Liver (tissue), 9 donors: ENCODE results near the gene OTOG. TPM values are rescaled to one million over a fixed set of nuclear protein-coding genes. Genes with fewer than 3 reads are reported as not detected.

Source experiments
- DNase-seq: peaks from one replicate; pipeline ENCODE4 v3.0.0-alpha.2; 2017; ENCODE audit warnings: low spot score
- H3K27ac ChIP-seq, 2 donors: one replicate each; pipeline ENCODE4 v1.7.0; 2013; ENCODE audit warnings: inconsistent platforms in 2 of 2, low read length in 2 of 2, control low read depth in 1 of 2, low read depth in 1 of 2, mild to moderate bottlenecking in 1 of 2
- H3K27me3 ChIP-seq, 4 donors: one replicate each; pipeline versions ENCODE4 v1.6.1 to v1.7.0; 2013; ENCODE audit warnings: low read length in 3 of 4, inconsistent platforms in 1 of 4, mild to moderate bottlenecking in 1 of 4, moderate library complexity in 1 of 4; ENCODE audit not compliant: control insufficient read depth in 4 of 4, insufficient read depth in 4 of 4
- H3K36me3 ChIP-seq, 4 donors: one replicate each; pipeline versions ENCODE4 v1.6.1 to v1.7.0; 2013; ENCODE audit warnings: low read length in 3 of 4, mild to moderate bottlenecking in 3 of 4, low read depth in 1 of 4, moderate library complexity in 1 of 4; ENCODE audit not compliant: control insufficient read depth in 4 of 4, insufficient read depth in 3 of 4
- H3K4me1 ChIP-seq, 4 donors: one replicate each; pipeline versions ENCODE4 v1.6.1 to v1.7.0; 2013; ENCODE audit warnings: low read length in 3 of 4, mild to moderate bottlenecking in 3 of 4, moderate library complexity in 1 of 4; ENCODE audit not compliant: control insufficient read depth in 4 of 4, insufficient read depth in 4 of 4
- H3K4me3 ChIP-seq, 3 donors: one replicate each; pipeline versions ENCODE4 v1.6.1 to v1.7.0; 2013; ENCODE audit warnings: low read length in 3 of 3, control low read depth in 1 of 3, low read depth in 1 of 3, mild to moderate bottlenecking in 1 of 3
- H3K9ac ChIP-seq, 2 donors: one replicate each; pipeline ENCODE4 v1.7.0; 2013; ENCODE audit warnings: low read length in 2 of 2, mild to moderate bottlenecking in 2 of 2, moderate library complexity in 2 of 2, control low read depth in 1 of 2, low read depth in 1 of 2
- H3K9me3 ChIP-seq, 4 donors: one replicate each; pipeline versions ENCODE4 v1.6.1 to v1.7.0; 2013; ENCODE audit warnings: low read length in 3 of 4; ENCODE audit not compliant: control insufficient read depth in 4 of 4
- ATF3 ChIP-seq: IDR thresholded peaks from 2 replicates; pipeline ENCODE4 v1.6.1; 2016; ENCODE audit warnings: antibody characterized with exemption
- CTCF ChIP-seq: fragments of 150-350 bp; IDR thresholded peaks from 2 replicates; pipeline ENCODE4 v1.5.1; 2017; ENCODE audit warnings: improper control_type of control experiment, low read depth, low read length; ENCODE audit not compliant: missing input control
- EGR1 ChIP-seq, 2 donors: IDR thresholded peaks; 2 replicates each; pipeline ENCODE4 v1.6.1; 2016 to 2018; ENCODE audit warnings: antibody characterized with exemption in 2 of 2, low read depth in 2 of 2
- FOXA1 ChIP-seq: IDR thresholded peaks from 2 replicates; pipeline ENCODE4 v1.6.1; 2016; ENCODE audit warnings: antibody characterized with exemption
- FOXA2 ChIP-seq: IDR thresholded peaks from 2 replicates; pipeline ENCODE4 v1.6.1; 2016; ENCODE audit warnings: antibody characterized with exemption
- GABPA ChIP-seq, 2 donors: IDR thresholded peaks in 1 of 2; conservative IDR thresholded peaks in 1 of 2; 2 replicates each; pipeline ENCODE4 v1.6.1; 2016; ENCODE audit warnings: antibody characterized with exemption in 2 of 2, mild to moderate bottlenecking in 1 of 2, moderate library complexity in 1 of 2
- HNF4A ChIP-seq, 2 donors: conservative IDR thresholded peaks; 2 replicates each; pipeline ENCODE4 v1.6.1; 2016; ENCODE audit warnings: antibody characterized with exemption in 2 of 2, mild to moderate bottlenecking in 2 of 2
- HNF4G ChIP-seq: IDR thresholded peaks from 2 replicates; pipeline ENCODE4 v1.6.1; 2016; ENCODE audit warnings: antibody characterized with exemption
- JUND ChIP-seq, 2 donors: IDR thresholded peaks; 2 replicates each; pipeline ENCODE4 v1.6.1; 2016; ENCODE audit warnings: antibody characterized with exemption in 2 of 2
- NR2F2 ChIP-seq: IDR thresholded peaks from 2 replicates; pipeline ENCODE4 v1.6.1; 2016; ENCODE audit warnings: antibody characterized with exemption
- RAD21 ChIP-seq, 2 donors: IDR thresholded peaks; 2 replicates each; pipeline ENCODE4 v1.6.1; 2016; ENCODE audit warnings: antibody characterized with exemption in 2 of 2, mild to moderate bottlenecking in 2 of 2
- REST ChIP-seq: IDR thresholded peaks from 2 replicates; pipeline ENCODE4 v1.6.1; 2016; ENCODE audit warnings: antibody characterized with exemption, mild to moderate bottlenecking
- RXRA ChIP-seq, 2 donors: IDR thresholded peaks; 2 replicates each; pipeline ENCODE4 v1.6.1; 2017 to 2018; ENCODE audit warnings: antibody characterized with exemption in 2 of 2, mild to moderate bottlenecking in 1 of 2
- SP1 ChIP-seq: IDR thresholded peaks from 2 replicates; pipeline ENCODE4 v1.6.1; 2018; ENCODE audit warnings: antibody characterized with exemption, mild to moderate bottlenecking
- TAF1 ChIP-seq: conservative IDR thresholded peaks from 2 replicates; pipeline ENCODE4 v1.6.1; 2016; ENCODE audit warnings: antibody characterized with exemption, mild to moderate bottlenecking
- YY1 ChIP-seq: IDR thresholded peaks from 2 replicates; pipeline ENCODE4 v1.6.1; 2016; ENCODE audit warnings: antibody characterized with exemption, mild to moderate bottlenecking
- ZBTB33 ChIP-seq: IDR thresholded peaks from 2 replicates; pipeline ENCODE4 v1.6.1; 2016; ENCODE audit warnings: antibody characterized with exemption
- WGBS: extraction: QIAGEN DNeasy Blood & Tissue Kit; methylation state at CpG from one replicate; pipeline ENCODE4 v1.1.7; 2013; 5-methylcytosine and 5-hydroxymethylcytosine counted together
- polyA plus RNA-seq, 2 donors: library from polyadenylated mRNA; stranded (reverse) in 1 of 2; unstranded in 1 of 2; fragments of 200-250 nt in 1 of 2; fragments of >200 nt in 1 of 2; fragmentation: Nextera tagmentation in 1 of 2; extraction: Ambion mirVana in 1 of 2; gene quantifications; one replicate each; pipeline versions ENCODE4 v1.2.1 to v1.2.3, GENCODE V29; 2013 to 2015
- total RNA-seq, 2 donors: library from RNA; depleted of rRNA; stranded (reverse); fragments of >200 nt; gene quantifications; one replicate each; pipeline ENCODE4 v1.2.3, GENCODE V29; 2014
- TF ChIP-seq, protein P1 (sequence below): IDR thresholded peaks from 2 replicates; pipeline ENCODE4 v1.6.1; 2016; ENCODE audit warnings: antibody characterized with exemption
- donor health status: healthy.
- donor health status: healthy.
- donor health status: healthy.
- donor health status: healthy.
- donor health status: healthy.

The OTOG gene
- total and polyA plus RNA-seq, 4 donors: not detected

DNA sequence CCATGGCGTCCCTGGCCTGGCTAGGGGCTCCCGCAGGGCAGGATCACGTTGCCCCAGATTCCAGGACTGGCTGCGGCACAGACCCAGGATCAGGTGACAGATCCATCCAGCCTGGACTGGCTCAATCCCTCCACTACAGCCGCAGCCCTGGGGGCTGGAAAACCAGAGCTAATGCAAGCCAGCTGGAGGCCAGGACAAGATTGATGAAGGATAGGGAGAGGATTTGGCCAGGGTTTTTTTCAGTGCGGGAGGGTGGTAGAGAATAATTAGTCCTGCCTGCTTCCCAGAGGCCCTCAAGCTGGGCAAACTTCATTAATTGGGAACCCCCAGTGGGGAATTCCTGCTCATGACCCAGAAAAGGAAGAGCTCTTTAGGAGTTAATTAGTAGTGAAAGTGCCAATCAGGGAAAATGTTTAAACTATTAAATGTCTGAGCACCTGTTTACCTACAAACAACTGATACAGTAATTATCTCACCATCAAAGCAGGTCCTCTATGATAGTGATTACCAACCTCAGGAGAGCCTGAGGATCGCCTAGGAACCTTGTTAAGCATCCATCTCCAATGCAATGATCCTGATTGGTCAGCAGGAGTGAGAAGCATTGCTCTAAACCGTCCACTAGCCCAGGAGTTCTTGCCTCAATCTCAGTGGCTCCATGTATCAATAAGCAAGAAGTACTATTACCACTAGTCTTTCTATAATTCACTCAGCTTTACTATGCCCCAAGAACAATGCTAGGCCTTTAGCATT is 139.3 kb downstream of the OTOG start:
- peaks cover 0 to 8% (median under 1%) of the 10 kb centered on the region in 4 donors for H3K27me3 ChIP-seq
- no peaks in the 10 kb centered on the region for H3K36me3 ChIP-seq
- no peak for DNase-seq
- 50% methylated on average over 8 of the region's 8 CpGs for WGBS
- H3K9ac ChIP-seq: no peak overlapping the region
- H3K27ac ChIP-seq: no peak overlapping the region
- H3K4me1 ChIP-seq: no peaks in the 10 kb centered on the region
- H3K9me3 ChIP-seq: no peaks in the 10 kb centered on the region
- no peak overlapping the region for H3K4me3 ChIP-seq
- TF ChIP-seq GABPA (IDR thresholded peaks at IDR 0.05 in 1 of 2, conservative IDR thresholded peaks at IDR 0.05 in 1 of 2) (no peak), SP1 (no peak), HNF4G (no peak), TAF1 (no peak), ZBTB33 (no peak), JUND (IDR thresholded peaks at IDR 0.05) (no peak), HNF4A (conservative IDR thresholded peaks at IDR 0.05) (no peak), YY1 (no peak), CTCF (no peak), FOXA1 (no peak), NR2F2 (no peak), FOXA2 (no peak), ATF3 (no peak), REST (no peak), RXRA (IDR thresholded peaks at IDR 0.05) (no peak), EGR1 (IDR thresholded peaks at IDR 0.05; ENCODE audit: low read depth in 2 of 2) (no peak), RAD21 (IDR thresholded peaks at IDR 0.05) (no peak)
- TF ChIP-seq, protein P1, sequence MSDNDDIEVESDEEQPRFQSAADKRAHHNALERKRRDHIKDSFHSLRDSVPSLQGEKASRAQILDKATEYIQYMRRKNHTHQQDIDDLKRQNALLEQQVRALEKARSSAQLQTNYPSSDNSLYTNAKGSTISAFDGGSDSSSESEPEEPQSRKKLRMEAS: no peak
